H9 (cell line): Measurements from ENCODE around the gene TSPYL1. TPM values are rescaled to one million over a fixed set of nuclear protein-coding genes. Genes with fewer than 3 reads are reported as not detected.
"Not testable (repeated sequence)": the region's sequence is repeated elsewhere in the genome, so short reads cannot be mapped to it uniquely, and the experiment has no call there.

ENCODE experiments used
- DNase-seq: peaks from one replicate; pipeline ENCODE4 v3.0.0-alpha.2; 2017
- H2AFZ ChIP-seq: one replicate; pipeline ENCODE4 v1.6.1; 2013; ENCODE audit warnings: mild to moderate bottlenecking, low read length, control low read depth, moderate library complexity
- H2AK5ac ChIP-seq: 2 replicates; pipeline ENCODE4 v1.6.1; 2013; ENCODE audit warnings: low read length, control low read depth, mixed read lengths; ENCODE audit not compliant: insufficient read length
- H2BK120ac ChIP-seq: one replicate; pipeline ENCODE4 v1.6.1; 2013; ENCODE audit warnings: low read depth, mild to moderate bottlenecking, low read length, control low read depth, inconsistent platforms; ENCODE audit not compliant: poor library complexity, severe bottlenecking
- H2BK12ac ChIP-seq: 2 replicates; pipeline ENCODE4 v1.6.1; 2013; ENCODE audit warnings: low read length, control low read depth, mixed read lengths, low read depth; ENCODE audit not compliant: insufficient read length
- H2BK15ac ChIP-seq: 2 replicates; pipeline ENCODE4 v1.6.1; 2013; ENCODE audit warnings: low read depth, low read length, control low read depth
- H2BK20ac ChIP-seq: one replicate; pipeline ENCODE4 v1.6.1; 2013; ENCODE audit warnings: low read depth, mild to moderate bottlenecking, low read length, control low read depth, inconsistent platforms; ENCODE audit not compliant: poor library complexity, severe bottlenecking
- H2BK5ac ChIP-seq: 2 replicates; pipeline ENCODE4 v1.6.1; 2013; ENCODE audit warnings: low read length, control low read depth, mixed read lengths; ENCODE audit not compliant: insufficient read length
- H3K14ac ChIP-seq: 2 replicates; pipeline ENCODE4 v1.6.1; 2013; ENCODE audit warnings: low read length, control low read depth; ENCODE audit not compliant: insufficient read depth
- H3K18ac ChIP-seq: 2 replicates; pipeline ENCODE4 v1.6.1; 2013; ENCODE audit warnings: low read depth, mild to moderate bottlenecking, mixed read lengths, low read length, control low read depth; ENCODE audit not compliant: insufficient read length
- H3K23ac ChIP-seq: 2 replicates; pipeline ENCODE4 v1.6.1; 2013; ENCODE audit warnings: low read length, control low read depth, mixed read lengths, low read depth; ENCODE audit not compliant: insufficient read length
- H3K23me2 ChIP-seq: 2 replicates; pipeline ENCODE4 v1.6.1; 2013; ENCODE audit warnings: low read depth, mild to moderate bottlenecking, mixed read lengths, low read length, control low read depth; ENCODE audit not compliant: insufficient read length, poor library complexity, severe bottlenecking
- H3K27ac ChIP-seq: 2 replicates; pipeline ENCODE4 v1.5.1; 2013; ENCODE audit warnings: low read length, control low read depth, mixed read lengths, low read depth; ENCODE audit not compliant: insufficient read length
- H3K27me3 ChIP-seq: 2 replicates; pipeline ENCODE4 v1.6.1; 2013; ENCODE audit warnings: low read length, control low read depth, inconsistent platforms; ENCODE audit not compliant: insufficient read depth
- H3K4ac ChIP-seq: 2 replicates; pipeline ENCODE4 v1.6.1; 2013; ENCODE audit warnings: low read depth, mild to moderate bottlenecking, control low read depth, inconsistent platforms, low read length, moderate library complexity
- H3K4me1 ChIP-seq: 2 replicates; pipeline ENCODE4 v1.6.1; 2013; ENCODE audit warnings: low read length, control low read depth, inconsistent platforms; ENCODE audit not compliant: insufficient read depth
- H3K4me2 ChIP-seq: 2 replicates; pipeline ENCODE4 v1.6.1; 2013; ENCODE audit warnings: low read length, control low read depth, mixed read lengths; ENCODE audit not compliant: insufficient read length, insufficient read depth
- H3K56ac ChIP-seq: 2 replicates; pipeline ENCODE4 v1.6.1; 2013; ENCODE audit warnings: low read depth, mild to moderate bottlenecking, mixed read lengths, low read length, control low read depth; ENCODE audit not compliant: insufficient read length
- H3K79me1 ChIP-seq: 2 replicates; pipeline ENCODE4 v1.6.1; 2013; ENCODE audit warnings: low read depth, mild to moderate bottlenecking, moderate library complexity, low read length, control low read depth, inconsistent platforms; ENCODE audit not compliant: insufficient read depth, poor library complexity, severe bottlenecking
- H3K79me2 ChIP-seq: 2 replicates; pipeline ENCODE4 v1.6.1; 2013; ENCODE audit warnings: low read length, control low read depth, inconsistent platforms; ENCODE audit not compliant: insufficient read depth
- H3K9ac ChIP-seq: 2 replicates; pipeline ENCODE4 v1.6.1; 2013; ENCODE audit warnings: low read length, control low read depth, mixed read lengths; ENCODE audit not compliant: insufficient read length; ENCODE audit errors: extremely low read depth
- H3K9me3 ChIP-seq: one replicate; pipeline ENCODE4 v1.6.1; 2013; ENCODE audit warnings: low read depth, low read length, inconsistent platforms; ENCODE audit not compliant: control insufficient read depth
- H3T11ph ChIP-seq: one replicate; pipeline ENCODE4 v1.6.1; 2013; ENCODE audit warnings: mild to moderate bottlenecking, low read length, control low read depth, inconsistent platforms
- H4K20me1 ChIP-seq: one replicate; pipeline ENCODE4 v1.6.1; 2013; ENCODE audit not compliant: control insufficient read depth, insufficient read length, insufficient read depth
- H4K5ac ChIP-seq: 2 replicates; pipeline ENCODE4 v1.6.1; 2013; ENCODE audit warnings: low read depth, mild to moderate bottlenecking, mixed read lengths, low read length, control low read depth; ENCODE audit not compliant: insufficient read length
- H4K8ac ChIP-seq: replicated peaks from 2 replicates; pipeline ENCODE4 v1.6.1; 2013; ENCODE audit warnings: low read length, control low read depth, mixed read lengths, low read depth; ENCODE audit not compliant: insufficient read length
- H4K91ac ChIP-seq: 2 replicates; pipeline ENCODE4 v1.6.1; 2013; ENCODE audit warnings: low read depth, mild to moderate bottlenecking, moderate library complexity, mixed read lengths, low read length, control low read depth; ENCODE audit not compliant: insufficient read length
- H3K27ac Mint-ChIP-seq, 3 experiments: 2 replicates in 2 of 3; 3 replicates in 1 of 3; pipeline ENCODE4 v1.8.0; 2020 to 2021; ENCODE audit warnings: mixed read lengths in 3 of 3, mild to moderate bottlenecking in 1 of 3, moderate library complexity in 1 of 3
- H3K27me3 Mint-ChIP-seq: 2 replicates; pipeline ENCODE4 v1.8.0; 2021; ENCODE audit warnings: low read depth, mild to moderate bottlenecking, moderate library complexity, mixed read lengths
- H3K36me3 Mint-ChIP-seq, 3 experiments: 2 replicates in 2 of 3; 3 replicates in 1 of 3; pipeline ENCODE4 v1.8.0; 2020 to 2021; ENCODE audit warnings: low read depth in 3 of 3, mixed read lengths in 3 of 3; ENCODE audit not compliant: insufficient read depth in 1 of 3
- H3K4me1 Mint-ChIP-seq, 2 experiments: 2 replicates each; pipeline ENCODE4 v1.8.0; 2020; ENCODE audit warnings: mixed read lengths in 2 of 2
- H3K4me3 Mint-ChIP-seq, 2 experiments: 2 replicates in 1 of 2; 3 replicates in 1 of 2; pipeline ENCODE4 v1.8.0; 2020 to 2021; ENCODE audit warnings: mild to moderate bottlenecking in 2 of 2, mixed read lengths in 2 of 2, moderate library complexity in 1 of 2
- H3K9me3 Mint-ChIP-seq, 2 experiments: 2 replicates in 1 of 2; 3 replicates in 1 of 2; pipeline ENCODE4 v1.8.0; 2020; ENCODE audit warnings: mild to moderate bottlenecking in 2 of 2, mixed read lengths in 2 of 2, moderate library complexity in 1 of 2
- CTCF ChIP-seq: fragments of 200-600 bp; sonication (generic); conservative IDR thresholded peaks from 3 replicates; pipeline ENCODE4 v1.8.0; 2021; ENCODE audit warnings: antibody characterized with exemption, mild to moderate bottlenecking
- WGBS: extraction: QIAGEN DNeasy Blood & Tissue Kit; methylation state at CpG from one replicate; pipeline ENCODE4 v1.1.7; 2013; ENCODE audit warnings: missing lambda C conversion rate, low lambda C conversion rate, mixed read lengths; ENCODE audit not compliant: insufficient read length; ENCODE audit errors: extremely low coverage; 5-methylcytosine and 5-hydroxymethylcytosine counted together
- total RNA-seq: library from RNA; stranded (reverse); gene quantifications from 2 replicates; pipeline ENCODE4 v1.2.1, GENCODE V29; 2021

TSPYL1 gene
- total RNA-seq, 1 experiment from 2014 or later: 75.3 TPM

- Histone ChIP-seq H4K20me1 (no peaks in the 10 kb centered on the region), H2BK5ac (no peak overlapping the region), H3K56ac (no peak overlapping the region), H3K4ac (no peak overlapping the region), H3K4me2 (no peak overlapping the region), H3K23me2 (no peaks in the 10 kb centered on the region), H3K4me1 (peaks cover 20% of the 10 kb centered on the region), H4K91ac (no peak overlapping the region), H3K9ac (no peak overlapping the region), H3K79me2 (no peaks in the 10 kb centered on the region), H3K79me1 (no peaks in the 10 kb centered on the region), H2BK20ac (no peak overlapping the region), H2BK15ac (no peak overlapping the region), H3K9me3 (no peaks in the 10 kb centered on the region), H2AFZ (no peak overlapping the region), H3T11ph (no peak overlapping the region), H3K27ac (no peak overlapping the region), H3K14ac (no peak overlapping the region), H2AK5ac (no peak overlapping the region), H3K18ac (no peak overlapping the region), H4K8ac (no peak overlapping the region), H2BK120ac (no peak overlapping the region), H4K5ac (no peak overlapping the region), H3K27me3 (no peaks in the 10 kb centered on the region), H2BK12ac (no peak overlapping the region), H3K23ac (no peak overlapping the region)
- peak overlapping the region in 1 of 3 experiments; percentile 98; a peak in 2 of 7 replicates for H3K27ac Mint-ChIP-seq
- no peak for TF ChIP-seq CTCF
- H3K36me3 Mint-ChIP-seq: peaks cover 0 to 4% (median 1%) of the 10 kb centered on the region in 3 experiments; a peak in 2 of 7 replicates
- H3K4me3 Mint-ChIP-seq: no peak overlapping the region
- no CpG with 5 or more reads among the region's 7 CpGs for WGBS
- no peak for DNase-seq
- no peaks in the 10 kb centered on the region for H3K9me3 Mint-ChIP-seq
- no peaks in the 10 kb centered on the region for H3K27me3 Mint-ChIP-seq
- peaks cover 62 to 67% of the 10 kb centered on the region in 2 experiments for H3K4me1 Mint-ChIP-seq
These were observed 46.5 kb upstream of the TSPYL1 start for GRCh38 chr6:116326181-116326671.

- not testable (repeated sequence) for H3K27ac ChIP-seq, H2BK15ac ChIP-seq, H3K23ac ChIP-seq, H2BK120ac ChIP-seq, H2BK5ac ChIP-seq, H2AFZ ChIP-seq, H3K4ac ChIP-seq, H3K9me3 Mint-ChIP-seq, H3K79me2 ChIP-seq, H4K20me1 ChIP-seq, H3K9me3 ChIP-seq, H3T11ph ChIP-seq, H3K14ac ChIP-seq, H3K27me3 Mint-ChIP-seq, H4K91ac ChIP-seq, H3K27me3 ChIP-seq, H3K36me3 Mint-ChIP-seq, H3K79me1 ChIP-seq, H3K4me2 ChIP-seq, H4K5ac ChIP-seq, H2BK12ac ChIP-seq, H3K56ac ChIP-seq, H3K23me2 ChIP-seq, H2BK20ac ChIP-seq, H2AK5ac ChIP-seq, H3K9ac ChIP-seq, H4K8ac ChIP-seq, DNase-seq, H3K18ac ChIP-seq
- peaks cover 20% of the 10 kb centered on the region for H3K4me1 ChIP-seq
- Mint-ChIP-seq H3K4me1 (peaks cover 62 to 67% of the 10 kb centered on the region in 2 experiments), H3K27ac (peak overlapping the region in 1 of 3 experiments; percentile 93; a peak in 3 of 7 replicates), H3K4me3 (peak overlapping the region in 1 of 2 experiments; percentile 35; a peak in 2 of 5 replicates)
- WGBS: no CpG with 5 or more reads among the region's 11 CpGs
These were observed 46.0 kb upstream of the TSPYL1 start for GRCh38 chr6:116325634-116326132.
